ENCODE measurements around the gene CDH5.

The CDH5 gene

DNA sequence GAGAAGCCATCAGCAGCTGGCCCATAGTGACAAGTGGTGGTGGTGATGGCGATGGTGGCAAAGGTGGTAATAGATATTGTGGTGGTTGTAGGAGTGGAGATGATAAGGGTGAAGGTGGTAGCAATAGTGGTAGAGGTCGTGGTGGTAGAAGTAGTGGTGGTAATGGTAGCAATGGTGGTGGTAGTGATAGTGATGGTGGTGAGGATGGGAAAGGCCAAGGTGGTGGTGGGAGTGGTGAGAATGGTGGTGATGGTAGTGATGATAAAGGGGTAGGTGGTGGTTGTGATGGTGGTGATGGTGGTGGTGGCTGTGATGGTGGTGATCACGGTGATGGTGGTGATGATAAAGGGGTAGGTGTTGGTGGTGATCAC is 13.1 kb downstream of the CDH5 start:
- no peak for DNase-seq (ENCODE audit: low read depth)
- no peak overlapping the region for H3K4me3 ChIP-seq (ENCODE audit: low read length)
- TF ChIP-seq, protein P1, sequence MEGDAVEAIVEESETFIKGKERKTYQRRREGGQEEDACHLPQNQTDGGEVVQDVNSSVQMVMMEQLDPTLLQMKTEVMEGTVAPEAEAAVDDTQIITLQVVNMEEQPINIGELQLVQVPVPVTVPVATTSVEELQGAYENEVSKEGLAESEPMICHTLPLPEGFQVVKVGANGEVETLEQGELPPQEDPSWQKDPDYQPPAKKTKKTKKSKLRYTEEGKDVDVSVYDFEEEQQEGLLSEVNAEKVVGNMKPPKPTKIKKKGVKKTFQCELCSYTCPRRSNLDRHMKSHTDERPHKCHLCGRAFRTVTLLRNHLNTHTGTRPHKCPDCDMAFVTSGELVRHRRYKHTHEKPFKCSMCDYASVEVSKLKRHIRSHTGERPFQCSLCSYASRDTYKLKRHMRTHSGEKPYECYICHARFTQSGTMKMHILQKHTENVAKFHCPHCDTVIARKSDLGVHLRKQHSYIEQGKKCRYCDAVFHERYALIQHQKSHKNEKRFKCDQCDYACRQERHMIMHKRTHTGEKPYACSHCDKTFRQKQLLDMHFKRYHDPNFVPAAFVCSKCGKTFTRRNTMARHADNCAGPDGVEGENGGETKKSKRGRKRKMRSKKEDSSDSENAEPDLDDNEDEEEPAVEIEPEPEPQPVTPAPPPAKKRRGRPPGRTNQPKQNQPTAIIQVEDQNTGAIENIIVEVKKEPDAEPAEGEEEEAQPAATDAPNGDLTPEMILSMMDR (IDR thresholded peaks at IDR 0.05; ENCODE audit: insufficient read depth, low read depth, low read length, missing control alignments), result no peak

DNA sequence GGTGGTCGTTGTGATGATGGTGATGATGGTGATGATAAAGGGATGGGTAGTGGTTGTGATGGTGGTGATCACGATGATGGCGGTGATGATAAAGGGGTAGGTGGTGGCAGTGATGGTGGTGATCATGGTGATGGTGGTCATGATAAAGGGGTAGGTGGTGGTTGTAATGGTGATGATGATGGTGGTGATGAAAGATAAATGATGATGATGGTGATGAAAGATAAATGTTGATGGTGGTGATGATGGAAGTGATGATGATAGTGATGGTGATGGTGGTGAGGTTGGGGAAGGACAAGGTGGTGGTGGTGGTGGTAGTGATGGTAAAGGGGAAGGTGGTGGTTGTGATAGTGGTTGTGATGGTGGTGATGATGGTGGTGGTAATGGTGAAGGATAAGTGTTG is 13.9 kb downstream of the CDH5 start:
- no peak for DNase-seq (ENCODE audit: low read depth)
- H3K4me3 ChIP-seq (ENCODE audit: low read length), result no peak overlapping the region
- TF ChIP-seq, protein P1 (IDR thresholded peaks at IDR 0.05; ENCODE audit: insufficient read depth, low read depth, low read length, missing control alignments), result no peak

DNA sequence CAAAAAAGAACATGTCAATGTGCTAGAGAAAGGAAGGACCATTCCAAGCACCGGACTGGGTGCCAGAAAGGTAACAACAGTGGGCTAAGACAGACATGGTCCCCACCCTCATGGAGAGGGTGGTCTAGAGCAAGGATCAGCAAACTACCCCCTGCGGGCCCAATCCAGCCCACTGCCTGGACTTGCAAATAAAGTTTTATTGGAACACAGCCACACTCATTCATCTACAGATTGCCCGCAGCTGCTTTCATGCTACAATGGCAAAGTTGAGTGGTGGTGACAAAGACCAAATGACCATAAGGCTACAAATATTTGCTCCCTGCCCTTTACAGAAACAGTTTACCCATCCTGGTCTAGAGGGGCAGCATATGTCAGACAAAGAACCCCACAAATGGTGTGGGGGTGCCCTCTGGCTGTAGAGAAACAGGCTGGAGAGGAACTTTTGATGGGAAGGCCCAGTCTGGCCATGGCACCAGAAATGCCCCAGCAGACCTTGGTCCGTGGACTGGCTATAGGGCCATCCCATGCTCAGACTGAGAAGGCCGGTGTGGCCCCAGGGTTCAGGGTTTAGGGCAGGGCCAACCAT is 15.2 kb downstream of the CDH5 start:
- TF ChIP-seq, protein P1 (IDR thresholded peaks at IDR 0.05; ENCODE audit: insufficient read depth, low read depth, low read length, missing control alignments), result no peak
- no peak overlapping the region for H3K4me3 ChIP-seq (ENCODE audit: low read length)

DNA sequence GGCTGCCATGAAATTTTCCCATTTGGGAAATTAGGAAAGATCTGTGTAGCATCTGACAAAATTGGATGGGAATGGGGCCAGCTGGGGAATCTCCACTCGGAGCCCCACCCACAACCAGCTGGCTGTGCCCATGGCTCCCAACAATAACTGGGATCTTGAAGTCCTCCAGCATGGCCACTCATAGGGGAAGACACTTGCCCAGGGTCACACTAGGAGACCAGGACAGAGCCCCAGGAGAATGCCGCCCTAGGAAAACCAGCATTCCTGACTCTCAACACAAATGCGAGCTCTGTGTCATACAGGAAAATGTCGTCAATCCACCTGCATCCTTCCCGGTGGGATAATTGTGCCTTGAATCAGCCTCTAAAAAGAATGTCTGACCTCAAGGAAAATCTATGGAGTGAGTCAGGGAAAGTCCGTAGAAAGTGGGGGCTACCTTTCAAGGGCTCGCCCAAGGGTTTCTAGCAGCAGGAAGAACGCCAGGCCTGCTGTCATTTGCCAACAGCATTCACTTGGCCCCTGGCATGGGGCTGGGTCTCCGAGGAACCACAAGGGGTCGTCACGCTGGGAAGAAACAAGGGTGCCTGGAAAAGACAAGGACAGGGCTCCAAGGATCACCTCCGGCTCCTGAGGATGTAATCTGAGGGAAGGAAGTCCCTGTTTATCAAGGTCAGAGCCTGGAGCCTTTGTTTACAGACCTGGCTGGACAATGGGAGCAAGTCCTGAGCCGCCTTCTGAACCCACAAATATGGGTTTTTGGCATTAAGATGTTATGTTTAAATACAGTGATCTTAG is 15.9 kb downstream of the CDH5 start:
- H3K4me3 ChIP-seq (ENCODE audit: low read length), result no peak overlapping the region
- TF ChIP-seq, protein P1 (IDR thresholded peaks at IDR 0.05; ENCODE audit: insufficient read depth, low read depth, low read length, missing control alignments), result no peak
- DNase-seq (ENCODE audit: low read depth), result peak; percentile 95

More for the DNA sequence above, 15.2 kb downstream of the CDH5 start:
- DNase-seq (ENCODE audit: low read depth), result no peak

DNA sequence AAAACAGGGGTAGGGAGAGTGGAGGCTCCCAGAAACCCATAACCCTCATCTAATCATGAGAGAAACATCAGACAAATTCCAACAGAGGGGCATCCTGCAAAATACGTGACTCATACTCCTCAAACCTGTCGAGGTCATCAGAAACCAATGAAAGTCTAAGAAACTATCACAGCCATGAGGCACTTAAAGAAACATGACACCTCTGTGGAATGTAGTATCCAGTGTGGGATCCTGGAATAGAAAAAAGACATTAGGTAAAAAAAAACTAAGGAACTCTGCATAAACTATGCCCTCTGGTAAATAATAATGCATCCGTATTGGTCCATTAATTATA is 16.4 kb downstream of the CDH5 start:
- peak; percentile 84 for DNase-seq (ENCODE audit: low read depth)
- TF ChIP-seq, protein P1 (IDR thresholded peaks at IDR 0.05; ENCODE audit: insufficient read depth, low read depth, low read length, missing control alignments), result no peak
- H3K4me3 ChIP-seq (ENCODE audit: low read length), result no peak overlapping the region

DNA sequence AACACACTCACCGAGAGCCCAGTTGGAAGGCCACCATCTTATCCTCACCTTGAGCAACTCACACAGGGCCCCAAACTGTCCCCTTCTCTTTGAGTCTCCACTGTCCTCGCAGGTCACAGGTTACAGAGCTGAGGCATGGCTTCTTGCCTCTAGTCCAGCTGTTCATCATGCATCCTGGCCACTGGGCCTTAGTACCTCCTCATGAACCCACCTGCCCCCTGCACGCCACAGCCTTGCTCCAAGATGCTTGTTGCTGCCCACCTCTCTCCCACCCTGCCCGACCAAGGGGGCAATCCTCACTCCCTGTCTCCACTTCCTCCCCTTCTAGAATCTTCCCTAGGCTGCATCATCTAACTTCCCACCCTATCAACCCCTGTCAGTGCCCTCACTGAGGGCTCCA is 17.1 kb downstream of the CDH5 start:
- TF ChIP-seq, protein P1 (IDR thresholded peaks at IDR 0.05; ENCODE audit: insufficient read depth, low read depth, low read length, missing control alignments), result no peak
- no peak for DNase-seq (ENCODE audit: low read depth)
- no peak overlapping the region for H3K4me3 ChIP-seq (ENCODE audit: low read length)

DNA sequence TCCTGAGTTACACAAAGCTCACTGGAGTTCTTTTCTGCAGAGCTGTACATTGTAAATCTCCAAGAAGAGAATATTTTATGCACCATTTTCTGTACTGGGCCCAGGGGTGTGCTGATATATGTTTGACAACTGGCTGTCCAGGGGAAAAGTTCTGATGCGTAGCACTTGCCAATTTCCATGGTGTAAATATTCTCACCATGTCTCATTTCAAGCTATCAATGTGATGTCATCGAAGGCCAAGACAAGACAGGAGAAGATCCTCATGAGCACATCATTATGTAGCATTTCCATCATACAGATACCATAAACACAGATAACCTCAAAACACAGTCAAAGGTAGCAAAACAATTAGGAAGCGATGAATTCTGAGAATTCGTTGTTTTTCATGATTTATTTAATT is 18.9 kb downstream of the CDH5 start:
- TF ChIP-seq, protein P1 (IDR thresholded peaks at IDR 0.05; ENCODE audit: insufficient read depth, low read depth, low read length, missing control alignments), result no peak
- H3K4me3 ChIP-seq (ENCODE audit: low read length), result no peak overlapping the region
- no peak for DNase-seq (ENCODE audit: low read depth)

Measured in epithelial cell of esophagus (primary cell).